ENCODE results near the gene DAB2IP. TPM values are rescaled to one million over a fixed set of nuclear protein-coding genes. Genes with fewer than 3 reads are reported as not detected.

DAB2IP gene
- total and polyA plus RNA-seq, 2 of the 4 experiments (the other 2 are of a cell fraction) = 5.6 to 17.2 TPM

- CTCF ChIA-PET = interaction anchor here (1.3 kb wide), 1 partner anchor 12 kb away, joined by 9 read pairs; no protein-coding TSS in a partner anchor
- no peak overlapping the region for H3K27ac ChIP-seq (ENCODE audit: insufficient read depth, low read length)
- dilution Hi-C loops (cut with HindIII; ENCODE audit: low sequenced_read_pairs, unreplicated experiment) = no loop called here
Measured at GRCh38 chr9:121609822-121610637, 41.4 kb upstream of the DAB2IP start.

More at GRCh38 chr9:121609822-121610637, 41.4 kb upstream of the DAB2IP start:
- H2AFZ ChIP-seq (replicated peaks; ENCODE audit: low read length, poor library complexity) = no peak overlapping the region
- no peak overlapping the region for H3K23ac ChIP-seq (ENCODE audit: low read depth, low read length)
- no peak overlapping the region for H2BK5ac ChIP-seq (ENCODE audit: low read depth, low read length, poor library complexity, severe bottlenecking)
- H3K56ac ChIP-seq (ENCODE audit: extremely low read depth, insufficient read depth, low read length) = no peak overlapping the region
- no peaks in the 10 kb centered on the region for H3K9me3 ChIP-seq (ENCODE audit: control insufficient read depth, insufficient read depth, low read length)
- no peak overlapping the region for H4K5ac ChIP-seq (ENCODE audit: low read depth, low read length)
- ATAC-seq (ENCODE audit: low read depth) (peak; percentile 64), DNase-seq (peak; percentile 92)
- H4K20me1 ChIP-seq (ENCODE audit: insufficient read depth, low read length) = peaks cover 35% of the 10 kb centered on the region; the same call in 1 of the 2 replicates
- peak overlapping the region; percentile 42 for H2AK9ac ChIP-seq (replicated peaks; ENCODE audit: low read depth, low read length, poor library complexity)
- H2BK20ac ChIP-seq (ENCODE audit: low read depth, low read length) = no peak overlapping the region
- WGBS, 2 experiments (ENCODE audit: extremely low coverage in 2 of 2, insufficient read length in 1 of 2) = no CpG with 5 or more reads among the region's 6 CpGs
- H3K4ac ChIP-seq (ENCODE audit: low read depth, low read length) = no peak overlapping the region; the same call in 1 of the 2 replicates
- H2BK15ac ChIP-seq (ENCODE audit: low read depth, low read length) = no peak overlapping the region
- H4K91ac ChIP-seq (ENCODE audit: insufficient read depth, low read depth, low read length) = no peak overlapping the region; the same call in 1 of the 2 replicates
- in situ Hi-C loops (cut with MboI; ENCODE audit: low sequenced_read_pairs) (no loop called here), intact Hi-C loops (cut with micrococcal nuclease) (no loop called here)
- H3K79me1 ChIP-seq (ENCODE audit: low read depth in 1 of 2, low read length in 2 of 2) = peaks cover 5 to 17% of the 10 kb centered on the region in 2 experiments; a peak in 2 of 4 replicates
- no peak overlapping the region for H3K14ac ChIP-seq (replicated peaks; ENCODE audit: low read depth, low read length)
- no peak overlapping the region for H3K4me3 ChIP-seq (ENCODE audit: insufficient read depth, low read depth, low read length)
- H3K9ac ChIP-seq (ENCODE audit: low read depth, low read length) = no peak overlapping the region
- H4K8ac ChIP-seq (ENCODE audit: low read depth in 2 of 2, low read length in 2 of 2) = no peak overlapping the region
- no peak overlapping the region for H3K4me2 ChIP-seq (ENCODE audit: low read depth, low read length)
- H3K36me3 ChIP-seq (ENCODE audit: control insufficient read depth, insufficient read depth, low read length) = no peaks in the 10 kb centered on the region
- H3K18ac ChIP-seq (ENCODE audit: low read depth, low read length) = no peak overlapping the region
- no peak for TF ChIP-seq USF2 (IDR thresholded peaks at IDR 0.05; ENCODE audit: low read depth, low read length)
- TF ChIP-seq MXI1 (IDR thresholded peaks at IDR 0.05; ENCODE audit: borderline replicate concordance, low read depth, low read length) = no peak
- TF ChIP-seq RCOR1 (IDR thresholded peaks at IDR 0.05; ENCODE audit: insufficient replicate concordance, low read length) = no peak
- no peak for TF ChIP-seq RFX5 (IDR thresholded peaks at IDR 0.05; ENCODE audit: low read depth, low read length)
- no peak for TF ChIP-seq POLR2A (IDR thresholded peaks at IDR 0.05; ENCODE audit: low read depth, low read length)
- TF ChIP-seq RAD21 (IDR thresholded peaks at IDR 0.05; ENCODE audit: low read length) = no peak
- TF ChIP-seq BHLHE40 (IDR thresholded peaks at IDR 0.05; ENCODE audit: low read depth, low read length) = no peak
- TF ChIP-seq MAZ (IDR thresholded peaks at IDR 0.05; ENCODE audit: borderline replicate concordance, low read depth, low read length) = no peak
- H2BK120ac ChIP-seq (ENCODE audit: low read depth, low read length) = no peak overlapping the region
- peaks cover 2% of the 10 kb centered on the region for H3K27me3 ChIP-seq (ENCODE audit: control insufficient read depth, insufficient read depth, low read length)
- no TSS peak for BruUV-seq (replicated peaks)
- peaks cover 12% of the 10 kb centered on the region; the same call in 1 of the 2 replicates for H3K4me1 ChIP-seq (ENCODE audit: control insufficient read depth, insufficient read depth, low read length)
- H2AK5ac ChIP-seq (ENCODE audit: low read depth, low read length) = 0 out of 2 replicates have a peak overlapping the region, but pooled peaks have one; percentile 37
- H3K9me1 ChIP-seq (ENCODE audit: insufficient read depth, low read length) = peaks cover 11% of the 10 kb centered on the region
- POLR2A ChIA-PET (ENCODE audit: unreplicated experiment) = no interaction called here
